Measurements from ENCODE around the gene LRRC18. TPM values are rescaled to one million over a fixed set of nuclear protein-coding genes. Genes with fewer than 3 reads are reported as not detected.

LRRC18 gene
- total RNA-seq, 1 experiment from 2014 or later, result not detected

DNA sequence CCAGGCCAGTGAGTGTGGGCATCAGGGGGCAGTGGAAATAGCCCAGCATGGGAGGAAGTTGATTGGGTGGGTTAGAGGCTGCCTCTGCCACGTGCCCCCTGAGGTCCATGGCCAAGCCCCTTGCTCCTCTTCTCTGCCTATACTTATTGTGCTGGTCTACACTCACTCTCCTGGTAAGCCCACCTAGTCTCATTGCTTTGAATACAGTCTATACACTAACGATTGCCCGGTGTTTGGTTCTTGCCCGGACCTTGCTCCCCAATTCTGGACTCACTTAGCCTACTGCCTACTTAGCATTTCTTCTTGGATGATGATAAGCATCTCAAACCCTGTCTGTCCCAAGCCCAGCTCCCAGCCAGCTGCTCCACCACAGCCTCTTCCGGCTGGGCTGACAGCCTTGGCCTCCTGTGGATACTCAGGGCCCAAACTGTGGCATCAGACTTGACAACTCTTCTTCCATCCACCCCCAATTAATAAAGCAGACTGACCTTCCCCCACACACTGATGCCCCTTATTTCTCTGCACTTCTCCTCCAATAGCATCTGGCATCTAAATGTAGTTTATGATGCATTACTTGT, 10.1 kb downstream of the LRRC18 start:
- Histone ChIP-seq H3K23me2 (ENCODE audit: insufficient read length, low read depth, low read length, poor library complexity, severe bottlenecking) (no peaks in the 10 kb centered on the region), H3K4me2 (ENCODE audit: insufficient read depth, insufficient read length, low read length) (no peak overlapping the region), H2BK5ac (ENCODE audit: insufficient read length, low read length) (no peak overlapping the region), H2AFZ (ENCODE audit: low read length) (no peak overlapping the region), H4K5ac (ENCODE audit: insufficient read length, low read depth, low read length) (no peak overlapping the region), H3K79me2 (ENCODE audit: insufficient read depth, low read length) (no peaks in the 10 kb centered on the region), H4K8ac (replicated peaks; ENCODE audit: insufficient read length, low read depth, low read length) (no peak overlapping the region), H3T11ph (ENCODE audit: low read length) (no peak overlapping the region), H4K91ac (ENCODE audit: insufficient read length, low read depth, low read length) (no peak overlapping the region), H2BK20ac (ENCODE audit: low read depth, low read length, poor library complexity, severe bottlenecking) (no peak overlapping the region), H3K9ac (ENCODE audit: extremely low read depth, insufficient read length, low read length) (no peak overlapping the region), H3K4me1 (ENCODE audit: insufficient read depth, low read length) (no peaks in the 10 kb centered on the region), H2BK15ac (ENCODE audit: low read depth, low read length) (no peak overlapping the region), H2BK120ac (ENCODE audit: low read depth, low read length, poor library complexity, severe bottlenecking) (no peak overlapping the region), H4K20me1 (ENCODE audit: control insufficient read depth, insufficient read depth, insufficient read length) (no peaks in the 10 kb centered on the region), H3K23ac (ENCODE audit: insufficient read length, low read depth, low read length) (no peak overlapping the region), H3K9me3 (ENCODE audit: control insufficient read depth, low read depth, low read length) (no peaks in the 10 kb centered on the region), H2BK12ac (ENCODE audit: insufficient read length, low read depth, low read length) (no peak overlapping the region), H2AK5ac (ENCODE audit: insufficient read length, low read length) (no peak overlapping the region), H3K4ac (ENCODE audit: low read depth, low read length) (no peak overlapping the region), H3K18ac (ENCODE audit: insufficient read length, low read depth, low read length) (no peak overlapping the region), H3K27me3 (ENCODE audit: insufficient read depth, low read length) (no peaks in the 10 kb centered on the region), H3K27ac (ENCODE audit: insufficient read length, low read depth, low read length) (no peak overlapping the region), H3K14ac (ENCODE audit: insufficient read depth, low read length) (no peak overlapping the region), H3K56ac (ENCODE audit: insufficient read length, low read depth, low read length) (no peak overlapping the region), H3K79me1 (ENCODE audit: insufficient read depth, low read depth, low read length, poor library complexity, severe bottlenecking) (no peaks in the 10 kb centered on the region)
- TF ChIP-seq, protein P1, sequence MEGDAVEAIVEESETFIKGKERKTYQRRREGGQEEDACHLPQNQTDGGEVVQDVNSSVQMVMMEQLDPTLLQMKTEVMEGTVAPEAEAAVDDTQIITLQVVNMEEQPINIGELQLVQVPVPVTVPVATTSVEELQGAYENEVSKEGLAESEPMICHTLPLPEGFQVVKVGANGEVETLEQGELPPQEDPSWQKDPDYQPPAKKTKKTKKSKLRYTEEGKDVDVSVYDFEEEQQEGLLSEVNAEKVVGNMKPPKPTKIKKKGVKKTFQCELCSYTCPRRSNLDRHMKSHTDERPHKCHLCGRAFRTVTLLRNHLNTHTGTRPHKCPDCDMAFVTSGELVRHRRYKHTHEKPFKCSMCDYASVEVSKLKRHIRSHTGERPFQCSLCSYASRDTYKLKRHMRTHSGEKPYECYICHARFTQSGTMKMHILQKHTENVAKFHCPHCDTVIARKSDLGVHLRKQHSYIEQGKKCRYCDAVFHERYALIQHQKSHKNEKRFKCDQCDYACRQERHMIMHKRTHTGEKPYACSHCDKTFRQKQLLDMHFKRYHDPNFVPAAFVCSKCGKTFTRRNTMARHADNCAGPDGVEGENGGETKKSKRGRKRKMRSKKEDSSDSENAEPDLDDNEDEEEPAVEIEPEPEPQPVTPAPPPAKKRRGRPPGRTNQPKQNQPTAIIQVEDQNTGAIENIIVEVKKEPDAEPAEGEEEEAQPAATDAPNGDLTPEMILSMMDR (conservative IDR thresholded peaks at IDR 0.05), result no peak
- no peaks in the 10 kb centered on the region; a peak in 1 of 5 replicates for H3K9me3 Mint-ChIP-seq
- H3K36me3 Mint-ChIP-seq (ENCODE audit: insufficient read depth in 1 of 3, low read depth in 3 of 3), result no peaks in the 10 kb centered on the region
- no peak overlapping the region for H3K4me3 Mint-ChIP-seq
- no CpG with 5 or more reads among the region's 5 CpGs for WGBS (ENCODE audit: extremely low coverage, insufficient read length, low lambda C conversion rate)
- no peak overlapping the region; a peak in 1 of 7 replicates for H3K27ac Mint-ChIP-seq
- H3K27me3 Mint-ChIP-seq (ENCODE audit: low read depth), result peaks cover 3% of the 10 kb centered on the region
- DNase-seq, result peak; percentile 13
- H3K4me1 Mint-ChIP-seq, result peaks cover 8% of the 10 kb centered on the region in 2 experiments

Data from H9 (cell line).